Adrenal gland (tissue), 5 donors: ENCODE measurements around the gene ASXL2.

ENCODE experiments used
- CTCF ChIP-seq, 6 experiments: fragments of 450-650 bp in 4 of 6; fragments of 200-600 bp in 2 of 6; sonication (generic) in 1 of 6; IDR thresholded peaks; 1 replicate in 5 of 6; 2 replicates in 1 of 6; pipeline versions ENCODE4 v1.5.1 to v1.8.0; 2016 to 2021; ENCODE audit warnings: antibody characterized with exemption in 6 of 6, mild to moderate bottlenecking in 2 of 6, moderate library complexity in 1 of 6
- POLR2A ChIP-seq, 2 donors: fragments of 450-650 bp; IDR thresholded peaks; one replicate each; pipeline ENCODE4 v1.6.1; 2017; ENCODE audit warnings: antibody characterized with exemption in 2 of 2, mild to moderate bottlenecking in 2 of 2, moderate library complexity in 1 of 2
- donor health status: DM: no; HTN: no; CAD: no.

GRCh38 chr2:25853038-25853638 lies 25.1 kb downstream of the ASXL2 start:
- TF ChIP-seq CTCF (IDR thresholded peaks at IDR 0.05) (no peak), POLR2A (IDR thresholded peaks at IDR 0.05) (no peak)
